Mesenchymal stem cell (in vitro differentiated cells and primary cell): ENCODE data around the gene NACC2.
A peak's percentile ranks its signal among the peaks of the same experiment; 100 is the strongest.

Experiments
- DNase-seq: peaks from one replicate; pipeline ENCODE4 v3.0.0-alpha.2; 2013
- H2AFZ ChIP-seq: one replicate; pipeline ENCODE4 v1.6.1; 2013; ENCODE audit warnings: low read depth, mild to moderate bottlenecking, control low read depth, inconsistent platforms, low read length, moderate library complexity
- H2AK5ac ChIP-seq: 2 replicates; pipeline ENCODE4 v1.6.1; 2013; ENCODE audit warnings: low read length, moderate library complexity, mild to moderate bottlenecking, inconsistent platforms; ENCODE audit not compliant: severe bottlenecking
- H2BK120ac ChIP-seq: one replicate; pipeline ENCODE4 v1.6.1; 2013; ENCODE audit warnings: low read depth, mild to moderate bottlenecking, inconsistent platforms, low read length, moderate library complexity
- H2BK12ac ChIP-seq, 2 experiments: one replicate each; pipeline ENCODE4 v1.6.1; 2013; ENCODE audit warnings: inconsistent platforms in 2 of 2, low read length in 2 of 2, mild to moderate bottlenecking in 2 of 2, moderate library complexity in 2 of 2, control low read depth in 1 of 2
- H2BK15ac ChIP-seq: one replicate; pipeline ENCODE4 v1.6.1; 2013; ENCODE audit warnings: mild to moderate bottlenecking, low read depth, inconsistent platforms; ENCODE audit not compliant: poor library complexity, severe bottlenecking
- H2BK5ac ChIP-seq: 2 replicates; pipeline ENCODE4 v1.6.1; 2013; ENCODE audit warnings: low read depth, mild to moderate bottlenecking, low read length, control low read depth, inconsistent platforms; ENCODE audit not compliant: poor library complexity, severe bottlenecking
- H3K14ac ChIP-seq, 2 experiments: one replicate each; pipeline ENCODE4 v1.6.1; 2013; ENCODE audit warnings: inconsistent platforms in 2 of 2, low read length in 2 of 2, control low read depth in 1 of 2, mild to moderate bottlenecking in 1 of 2, moderate library complexity in 1 of 2
- H3K18ac ChIP-seq, 2 experiments: one replicate each; pipeline ENCODE4 v1.6.1; 2013; ENCODE audit warnings: inconsistent platforms in 2 of 2, low read length in 2 of 2, control low read depth in 1 of 2, low read depth in 1 of 2, mild to moderate bottlenecking in 1 of 2
- H3K23ac ChIP-seq, 2 experiments: one replicate each; pipeline ENCODE4 v1.6.1; 2013; ENCODE audit warnings: inconsistent platforms in 2 of 2, low read length in 2 of 2, mild to moderate bottlenecking in 2 of 2, moderate library complexity in 2 of 2, control low read depth in 1 of 2
- H3K27ac ChIP-seq: 2 replicates; pipeline ENCODE4 v1.5.1; 2013; ENCODE audit warnings: mild to moderate bottlenecking, moderate library complexity, low read length, control low read depth, inconsistent platforms; ENCODE audit not compliant: poor library complexity, severe bottlenecking
- H3K27me3 ChIP-seq, 2 experiments: 2 replicates each; pipeline versions ENCODE4 v1.6.1 to v1.7.0; 2013; ENCODE audit warnings: low read length in 2 of 2, mild to moderate bottlenecking in 2 of 2, moderate library complexity in 2 of 2, control low read depth in 1 of 2, inconsistent platforms in 1 of 2; ENCODE audit not compliant: control insufficient read depth in 1 of 2, insufficient read depth in 1 of 2
- H3K36me3 ChIP-seq, 2 experiments: 2 replicates each; pipeline versions ENCODE4 v1.6.1 to v1.7.0; 2013; ENCODE audit warnings: low read length in 2 of 2, control low read depth in 1 of 2, inconsistent platforms in 1 of 2, low read depth in 1 of 2, mild to moderate bottlenecking in 1 of 2; ENCODE audit not compliant: insufficient read depth in 2 of 2, control insufficient read depth in 1 of 2
- H3K4ac ChIP-seq, 2 experiments: one replicate each; pipeline ENCODE4 v1.6.1; 2013; ENCODE audit warnings: inconsistent platforms in 2 of 2, low read length in 2 of 2, mild to moderate bottlenecking in 2 of 2, moderate library complexity in 2 of 2, control low read depth in 1 of 2, low read depth in 1 of 2
- H3K4me1 ChIP-seq: 2 replicates; pipeline ENCODE4 v1.6.1; 2013; ENCODE audit warnings: low read depth, low read length, control low read depth; ENCODE audit not compliant: control insufficient read depth, insufficient read depth
- H3K4me2 ChIP-seq: 2 replicates; pipeline ENCODE4 v1.6.1; 2013; ENCODE audit warnings: low read length, mild to moderate bottlenecking, inconsistent platforms; ENCODE audit not compliant: poor library complexity, severe bottlenecking
- H3K4me3 ChIP-seq, 2 experiments: 2 replicates each; pipeline versions ENCODE4 v1.5.1 to v1.7.0; 2013; ENCODE audit warnings: low read length in 2 of 2, mild to moderate bottlenecking in 2 of 2, control low read depth in 1 of 2, low read depth in 1 of 2; ENCODE audit not compliant: insufficient read depth in 1 of 2
- H3K79me1 ChIP-seq: replicated peaks from 2 replicates; pipeline ENCODE4 v1.6.1; 2013; ENCODE audit warnings: mild to moderate bottlenecking, control low read depth, low read length, inconsistent platforms; ENCODE audit not compliant: poor library complexity, severe bottlenecking
- H3K9ac ChIP-seq: 2 replicates; pipeline ENCODE4 v1.7.0; 2013; ENCODE audit warnings: mild to moderate bottlenecking, low read length, moderate library complexity
- H3K9me3 ChIP-seq: 2 replicates; pipeline ENCODE4 v1.7.0; 2013; ENCODE audit warnings: mild to moderate bottlenecking, low read length; ENCODE audit not compliant: control insufficient read depth
- H4K8ac ChIP-seq: one replicate; pipeline ENCODE4 v1.6.1; 2013; ENCODE audit warnings: inconsistent platforms, mild to moderate bottlenecking, low read length, moderate library complexity
- H4K91ac ChIP-seq: one replicate; pipeline ENCODE4 v1.6.1; 2013; ENCODE audit warnings: mild to moderate bottlenecking, low read length, inconsistent platforms
- WGBS: methylation state at CpG from one replicate; pipeline ENCODE4 v1.1.7; 2013; ENCODE audit warnings: mixed read lengths; 5-methylcytosine and 5-hydroxymethylcytosine counted together

Gene NACC2

GRCh38 chr9:135963338-135963737 is 131.8 kb downstream of the NACC2 start:
- no peak overlapping the region for H3K27ac ChIP-seq
- H4K91ac ChIP-seq = no peak overlapping the region
- H3K79me1 ChIP-seq = peaks cover 7% of the 10 kb centered on the region
- H3K4me3 ChIP-seq = no peak overlapping the region
- DNase-seq = no peak
- H3K4me2 ChIP-seq = no peak overlapping the region
- no peak overlapping the region for H3K23ac ChIP-seq
- H2BK120ac ChIP-seq = no peak overlapping the region
- no peak overlapping the region for H2BK15ac ChIP-seq
- H3K9me3 ChIP-seq = no peaks in the 10 kb centered on the region
- H3K9ac ChIP-seq = no peak overlapping the region
- H2BK5ac ChIP-seq = no peak overlapping the region
- no peak overlapping the region for H3K4ac ChIP-seq
- no peak overlapping the region for H2AFZ ChIP-seq
- peaks cover 0 to 3% of the 10 kb centered on the region in 2 experiments for H3K36me3 ChIP-seq
- no peak overlapping the region for H3K14ac ChIP-seq
- no peak overlapping the region for H2AK5ac ChIP-seq
- WGBS = 82% methylated on average over 7 of the region's 8 CpGs
- H4K8ac ChIP-seq = no peak overlapping the region
- peaks cover 15% of the 10 kb centered on the region for H3K4me1 ChIP-seq
- no peak overlapping the region for H3K18ac ChIP-seq
- peaks cover 22 to 26% of the 10 kb centered on the region in 2 experiments for H3K27me3 ChIP-seq
- H2BK12ac ChIP-seq = no peak overlapping the region

- H3K4me1 ChIP-seq = peaks cover 10% of the 10 kb centered on the region
- no peak overlapping the region for H2BK120ac ChIP-seq
- no peak overlapping the region for H2AFZ ChIP-seq
- H3K79me1 ChIP-seq = peaks cover 9% of the 10 kb centered on the region
- no peak overlapping the region for H2AK5ac ChIP-seq
- H3K9ac ChIP-seq = no peak overlapping the region
- no peak for DNase-seq
- 82% methylated on average over 11 of the region's 11 CpGs for WGBS
- no peak overlapping the region for H3K14ac ChIP-seq
- peak overlapping the region; percentile 62 for H4K91ac ChIP-seq
- no peak overlapping the region for H2BK15ac ChIP-seq
- no peak overlapping the region for H3K27ac ChIP-seq
- no peaks in the 10 kb centered on the region for H3K9me3 ChIP-seq
- H3K4me3 ChIP-seq = no peak overlapping the region
- H3K23ac ChIP-seq = no peak overlapping the region
- peaks cover 22 to 26% of the 10 kb centered on the region in 2 experiments for H3K27me3 ChIP-seq
- H4K8ac ChIP-seq = no peak overlapping the region
- H3K18ac ChIP-seq = no peak overlapping the region
- H2BK5ac ChIP-seq = no peak overlapping the region
- peaks cover 0 to 4% of the 10 kb centered on the region in 2 experiments for H3K36me3 ChIP-seq
- no peak overlapping the region for H3K4ac ChIP-seq
- no peak overlapping the region for H2BK12ac ChIP-seq
- H3K4me2 ChIP-seq = no peak overlapping the region
These were observed 132.3 kb downstream of the NACC2 start for GRCh38 chr9:135962696-135963307.

- Histone ChIP-seq H3K9ac (no peak overlapping the region), H3K79me1 (peaks cover 15% of the 10 kb centered on the region), H3K4me1 (peaks cover 7% of the 10 kb centered on the region), H2BK120ac (no peak overlapping the region), H3K14ac (no peak overlapping the region), H3K27me3 (peaks cover 22% of the 10 kb centered on the region in 2 experiments), H2AK5ac (no peak overlapping the region), H4K91ac (no peak overlapping the region), H3K18ac (no peak overlapping the region), H2BK15ac (no peak overlapping the region), H2BK12ac (peak overlapping the region in 1 of 2 experiments; percentile 67), H3K23ac (no peak overlapping the region), H3K4ac (no peak overlapping the region), H3K36me3 (peaks cover 0 to 4% of the 10 kb centered on the region in 2 experiments), H3K27ac (no peak overlapping the region), H3K4me2 (no peak overlapping the region), H3K9me3 (no peaks in the 10 kb centered on the region), H4K8ac (no peak overlapping the region), H2BK5ac (no peak overlapping the region), H2AFZ (no peak overlapping the region), H3K4me3 (peak overlapping the region in 1 of 2 experiments; percentile 60)
- WGBS = 52% methylated on average over 14 of the region's 15 CpGs
- DNase-seq = no peak
These were observed 133.0 kb downstream of the NACC2 start for GRCh38 chr9:135961811-135962695.

GRCh38 chr9:135961277-135961715 is 133.8 kb downstream of the NACC2 start, which contains the start of gene UBAC1:
Gene UBAC1, minus strand, starts transcription at chr9:135961373. Its CDS starts 211 bp downstream, at chr9:135961162.
- peak within 1 kb of the TSS; percentile 57 for H2AFZ ChIP-seq
- H4K91ac ChIP-seq = peak within 1 kb of the TSS; percentile 15
- no peak within 1 kb of the TSS for H2BK120ac ChIP-seq
- H3K9me3 ChIP-seq = no peaks in the 10 kb centered on the region
- no peak within 1 kb of the TSS for H2AK5ac ChIP-seq
- no peak within 1 kb of the TSS for H3K27ac ChIP-seq
- DNase-seq = peak; percentile 94
- peaks cover 0 to 4% of the 10 kb centered on the region in 2 experiments for H3K36me3 ChIP-seq
- H2BK12ac ChIP-seq = peak within 1 kb of the TSS in 1 of 2 experiments; percentile 67
- peak within 1 kb of the TSS in 1 of 2 experiments; percentile 79 for H3K4ac ChIP-seq
- under 1% methylated on average over 39 of the region's 53 CpGs for WGBS
- H2BK5ac ChIP-seq = no peak within 1 kb of the TSS
- peaks cover 21% of the 10 kb centered on the region for H3K79me1 ChIP-seq
- H2BK15ac ChIP-seq = no peak within 1 kb of the TSS
- peaks cover 7% of the 10 kb centered on the region for H3K4me1 ChIP-seq
- H3K27me3 ChIP-seq = peaks cover 22% of the 10 kb centered on the region in 2 experiments
- peak within 1 kb of the TSS in 1 of 2 experiments; percentile 74 for H3K14ac ChIP-seq
- H3K4me3 ChIP-seq = peak within 1 kb of the TSS; percentile 87 to 89
- H3K9ac ChIP-seq = peak within 1 kb of the TSS; percentile 90
- peak within 1 kb of the TSS; percentile 91 for H3K4me2 ChIP-seq
- H3K18ac ChIP-seq = peak within 1 kb of the TSS; percentile 52 to 87
- H4K8ac ChIP-seq = peak within 1 kb of the TSS; percentile 67
- peak within 1 kb of the TSS; percentile 23 to 42 for H3K23ac ChIP-seq
